Progenitor cell of endocrine pancreas (in vitro differentiated cells): Measurements from ENCODE around the gene NES. TPM values are rescaled to one million over a fixed set of nuclear protein-coding genes. Genes with fewer than 3 reads are reported as not detected.

Experiments used
- DNase-seq: peaks from one replicate; pipeline ENCODE4 v3.0.0; 2021; ENCODE audit warnings: low spot score; ENCODE audit not compliant: unreplicated experiment
- H3K27ac Mint-ChIP-seq: 2 replicates; pipeline ENCODE4 v1.8.0; 2021; ENCODE audit warnings: mild to moderate bottlenecking, moderate library complexity, mixed read lengths
- H3K27me3 Mint-ChIP-seq: 2 replicates; pipeline ENCODE4 v1.8.0; 2021; ENCODE audit warnings: mixed read lengths
- H3K36me3 Mint-ChIP-seq: 2 replicates; pipeline ENCODE4 v1.8.0; 2022; ENCODE audit warnings: mixed read lengths; ENCODE audit not compliant: insufficient read depth
- H3K4me1 Mint-ChIP-seq: 2 replicates; pipeline ENCODE4 v1.8.0; 2021; ENCODE audit warnings: low read depth, mixed read lengths
- H3K4me3 Mint-ChIP-seq: 2 replicates; pipeline ENCODE4 v1.8.0; 2021; ENCODE audit warnings: low read depth, mild to moderate bottlenecking, moderate library complexity, mixed read lengths
- H3K9me3 Mint-ChIP-seq: 2 replicates; pipeline ENCODE4 v1.8.0; 2021; ENCODE audit warnings: low read depth, mixed read lengths
- CTCF ChIP-seq: fragments of 200-600 bp; sonication (generic); IDR thresholded peaks from one replicate; pipeline ENCODE4 v1.5.0; 2021; ENCODE audit warnings: antibody characterized with exemption, mild to moderate bottlenecking; ENCODE audit not compliant: unreplicated experiment
- total RNA-seq: library from RNA; stranded (reverse); gene quantifications from 2 replicates; pipeline ENCODE4 v1.2.1, GENCODE V29; 2021

Gene NES
- total RNA-seq, 1 donor from 2014 or later: 33.9 TPM

- TF ChIP-seq CTCF: no peak
- Mint-ChIP-seq H3K9me3 (no peaks in the 10 kb centered on the region), H3K27ac (peak overlapping the region; percentile 76), H3K4me1 (peaks cover 42% of the 10 kb centered on the region), H3K4me3 (no peak overlapping the region), H3K27me3 (peaks cover 4% of the 10 kb centered on the region), H3K36me3 (no peaks in the 10 kb centered on the region)
- no peak for DNase-seq
These were observed 14.0 kb upstream of the NES start for GRCh38 chr1:156691191-156691590.

GRCh38 chr1:156690675-156691036 is 13.4 kb upstream of the NES start:
- DNase-seq: no peak
- no peaks in the 10 kb centered on the region for H3K9me3 Mint-ChIP-seq
- H3K4me3 Mint-ChIP-seq: peak overlapping the region; percentile 24
- no peak for TF ChIP-seq CTCF
- no peaks in the 10 kb centered on the region for H3K36me3 Mint-ChIP-seq
- H3K27ac Mint-ChIP-seq: peak overlapping the region; percentile 62
- H3K27me3 Mint-ChIP-seq: peaks cover 4% of the 10 kb centered on the region
- peaks cover 42% of the 10 kb centered on the region for H3K4me1 Mint-ChIP-seq

- no peak for DNase-seq
- Mint-ChIP-seq H3K9me3 (no peaks in the 10 kb centered on the region), H3K27me3 (peaks cover 4% of the 10 kb centered on the region), H3K27ac (peak overlapping the region; percentile 92), H3K4me1 (peaks cover 42% of the 10 kb centered on the region), H3K36me3 (no peaks in the 10 kb centered on the region), H3K4me3 (peak overlapping the region; percentile 24)
- no peak for TF ChIP-seq CTCF
These were observed 12.9 kb upstream of the NES start for GRCh38 chr1:156689953-156690674.

DNA sequence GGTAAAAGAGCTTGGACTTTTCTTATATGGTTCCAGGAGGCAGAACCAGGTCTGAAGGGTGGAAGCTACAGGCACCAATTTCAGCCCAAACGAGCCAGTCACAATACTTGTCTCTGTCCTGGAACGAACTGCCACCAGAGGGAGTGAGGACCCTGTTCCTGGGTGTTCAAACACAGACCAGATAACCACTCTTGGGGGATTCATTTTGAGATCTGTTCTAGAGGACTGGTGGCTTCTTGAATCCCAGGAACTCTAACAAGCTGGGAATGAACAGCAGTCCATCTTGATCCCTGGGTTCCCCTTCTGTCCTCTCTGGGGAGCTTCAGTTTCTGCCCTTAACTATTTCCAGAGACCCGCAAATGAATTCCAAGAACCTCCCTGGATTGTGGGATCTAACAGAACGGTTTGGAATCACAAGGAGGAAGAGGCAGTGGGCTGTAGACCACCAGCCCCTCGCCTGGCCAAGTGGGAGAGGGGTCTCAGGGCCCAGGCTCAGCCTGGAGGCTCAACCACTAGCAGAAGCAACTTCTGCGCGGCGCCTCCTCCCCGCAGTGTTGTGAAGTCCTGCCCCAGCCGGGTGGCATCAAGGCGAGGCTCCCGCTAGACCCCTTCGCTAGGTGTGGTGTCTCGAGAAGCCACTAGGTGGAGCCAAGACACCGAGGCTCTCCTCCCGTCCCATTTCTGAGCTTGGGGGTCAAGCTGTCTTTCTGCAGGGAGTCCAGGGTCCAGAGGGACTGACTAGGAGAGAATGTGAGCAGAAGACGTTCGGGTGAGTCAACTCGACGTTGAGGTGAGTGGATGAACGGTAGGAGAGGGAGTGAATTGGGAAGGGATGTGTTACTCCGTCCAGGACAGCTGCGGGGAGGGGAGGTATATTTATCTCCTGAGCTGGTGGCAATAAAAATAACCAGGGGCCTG is 12.1 kb upstream of the NES start:
- Mint-ChIP-seq H3K27me3 (peaks cover 8% of the 10 kb centered on the region), H3K27ac (peak overlapping the region; percentile 92), H3K4me1 (peaks cover 38% of the 10 kb centered on the region)

More for the DNA sequence above, 12.1 kb upstream of the NES start:
- peak; percentile 79 for TF ChIP-seq CTCF
- Mint-ChIP-seq H3K9me3 (no peaks in the 10 kb centered on the region), H3K4me3 (peak overlapping the region; percentile 57), H3K36me3 (no peaks in the 10 kb centered on the region)
- peak; percentile 76 for DNase-seq
